ENCODE results near the gene BMP7.

GRCh38 chr20:57248132-57248797, 18.2 kb downstream of the BMP7 start:
- TF ChIP-seq EZH2 (IDR thresholded peaks at IDR 0.05; ENCODE audit: insufficient read depth, poor library complexity, severe bottlenecking) (no peak), EZH2phosphoT487 (IDR thresholded peaks at IDR 0.05; ENCODE audit: insufficient read depth, low read depth) (no peak)
